NCI-H446 (cell line): Measurements from ENCODE around the gene TAS1R3.

Experiments used
- DNase-seq, 2 experiments: peaks; one replicate each; lab custom pipeline; 2025; lab: John Stamatoyannopoulos, UW

TAS1R3 gene

GRCh38 chr1:1331068-1331965, at the start of gene TAS1R3:
Gene TAS1R3, plus strand, starts transcription at chr1:1331280. Its CDS starts 66 bp downstream, at chr1:1331346.
- DNase-seq = no peak

- peak in 1 of 2 experiments; percentile 37 for DNase-seq
Observed at GRCh38 chr1:1281533-1282321, 49.4 kb upstream of the TAS1R3 start.

GRCh38 chr1:1282998-1283397, 48.1 kb upstream of the TAS1R3 start:
- DNase-seq = no peak

GRCh38 chr1:1283821-1284220, 47.3 kb upstream of the TAS1R3 start:
- DNase-seq = peak in 1 of 2 experiments; percentile 33

GRCh38 chr1:1284221-1285101, 46.6 kb upstream of the TAS1R3 start:
- DNase-seq = no peak

GRCh38 chr1:1285102-1285571, 45.9 kb upstream of the TAS1R3 start:
- no peak for DNase-seq

GRCh38 chr1:1285611-1286311, 45.3 kb upstream of the TAS1R3 start:
- DNase-seq = no peak

- no peak for DNase-seq
Observed at GRCh38 chr1:1286313-1287261, 44.5 kb upstream of the TAS1R3 start.

- no peak for DNase-seq
Observed at GRCh38 chr1:1287288-1288110, 43.6 kb upstream of the TAS1R3 start.

- peak in 1 of 2 experiments; percentile 59 for DNase-seq
Observed at GRCh38 chr1:1290238-1290731, 40.8 kb upstream of the TAS1R3 start.

GRCh38 chr1:1291023-1291528, 40.0 kb upstream of the TAS1R3 start:
- no peak for DNase-seq

GRCh38 chr1:1291548-1292441, 39.3 kb upstream of the TAS1R3 start:
- peak in 1 of 2 experiments; percentile 68 for DNase-seq

- DNase-seq = no peak
Observed at GRCh38 chr1:1292442-1292779, 38.7 kb upstream of the TAS1R3 start.

- no peak for DNase-seq
Observed at GRCh38 chr1:1292851-1293250, 38.2 kb upstream of the TAS1R3 start.

- DNase-seq = no peak
Observed at GRCh38 chr1:1293263-1294249, 37.5 kb upstream of the TAS1R3 start.

GRCh38 chr1:1294250-1294890, 36.7 kb upstream of the TAS1R3 start:
- DNase-seq = no peak
